IPS DF 19.7 (cell line): Measurements from ENCODE around the gene DNAJC19.
A peak's percentile ranks its signal among the peaks of the same experiment; 100 is the strongest.
"Not testable (repeated sequence)": the region's sequence is repeated elsewhere in the genome, so short reads cannot be mapped to it uniquely, and the experiment has no call there.

Experiments used
- DNase-seq: peaks from one replicate; pipeline ENCODE4 v3.0.0-alpha.2; 2013; ENCODE audit warnings: low read depth, low spot score

The DNAJC19 gene

GRCh38 chr3:180989291-180990163, at the start of gene DNAJC19:
Gene DNAJC19 (minus strand): TSS chr3:180989736. CDS start chr3:180989602, 134 bp downstream.
- DNase-seq: peak; percentile 97

- no peak for DNase-seq
These were observed 41.4 kb upstream of the DNAJC19 start for GRCh38 chr3:181030948-181031347.

GRCh38 chr3:181025204-181025603, 35.7 kb upstream of the DNAJC19 start:
- no peak for DNase-seq

DNA sequence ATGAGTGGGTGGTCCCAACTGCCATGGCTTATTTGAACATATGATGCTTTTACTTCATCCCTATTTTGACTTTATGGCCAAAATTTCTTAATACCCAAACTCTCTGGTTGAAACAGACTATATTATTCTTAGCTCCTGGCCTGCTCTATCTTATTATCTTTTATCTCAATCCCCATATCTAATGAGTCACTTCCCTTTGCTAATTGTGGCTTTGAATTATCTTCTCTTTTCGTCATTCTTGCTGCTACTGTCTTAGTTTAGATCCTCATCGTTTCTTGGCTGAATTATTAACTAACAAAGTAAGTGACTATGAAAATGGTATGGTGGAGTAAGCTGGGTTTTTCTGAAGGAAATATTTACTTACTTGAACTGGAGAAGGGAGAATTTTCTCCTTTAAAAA, 28.2 kb upstream of the DNAJC19 start:
- no peak for DNase-seq

DNA sequence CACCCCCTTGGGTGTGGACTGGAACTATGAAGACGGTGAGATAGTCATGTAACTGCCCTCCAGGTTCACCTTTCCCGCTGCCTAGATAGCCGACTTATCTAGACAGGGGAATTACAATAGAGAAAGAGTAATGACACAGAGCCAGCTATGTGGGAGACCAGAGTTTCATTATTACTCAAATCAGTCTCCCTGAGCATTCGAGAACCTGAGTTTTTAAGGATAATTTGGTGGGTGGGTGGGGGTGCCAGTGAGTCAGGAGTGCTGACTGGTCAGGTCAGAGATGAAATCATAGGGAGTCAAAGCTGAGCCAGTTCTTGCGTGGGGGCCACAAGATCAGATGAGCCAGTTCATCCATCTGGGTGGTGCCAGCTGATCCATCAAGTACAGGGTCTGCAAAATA, 19.7 kb upstream of the DNAJC19 start:
- no peak for DNase-seq

DNA sequence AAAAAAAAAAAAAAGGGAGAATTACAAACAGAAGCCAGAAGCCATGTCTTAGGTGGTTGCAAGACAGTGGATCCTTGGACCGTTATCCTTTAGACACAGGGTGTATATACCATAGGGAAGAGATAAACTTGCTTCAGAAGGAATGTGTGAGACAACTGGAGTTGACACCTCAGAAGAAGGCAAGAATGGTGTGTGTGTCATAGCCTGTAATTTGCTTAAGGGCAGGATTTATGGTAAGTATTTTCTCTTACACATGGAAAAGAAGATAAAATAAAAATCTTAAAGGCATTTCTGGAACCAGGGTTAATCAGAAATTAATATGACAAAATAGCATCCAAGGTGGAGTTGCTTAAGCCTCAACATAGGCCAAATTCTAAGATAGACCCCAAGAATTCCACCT, 19.3 kb upstream of the DNAJC19 start:
- no peak for DNase-seq

GRCh38 chr3:181007262-181007661, 17.7 kb upstream of the DNAJC19 start:
- DNase-seq: no peak

DNA sequence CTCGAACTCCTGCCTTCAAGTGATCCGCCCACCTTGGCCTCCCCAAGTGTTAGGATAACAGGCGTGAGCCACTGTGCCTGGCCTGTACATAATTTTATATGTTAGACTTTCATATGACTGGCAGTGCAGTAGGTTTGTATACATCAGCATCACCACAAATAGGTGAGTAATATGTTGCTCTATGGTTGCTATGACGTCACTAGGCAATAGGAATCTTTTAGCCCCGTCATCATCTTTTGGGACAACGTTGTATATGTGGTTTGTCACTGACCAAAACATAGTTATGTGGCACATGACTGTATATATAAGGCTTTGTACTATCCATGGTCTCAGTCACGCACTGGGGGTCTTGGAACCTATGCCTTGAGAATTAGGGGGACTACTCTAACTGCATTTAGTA, 17.0 kb upstream of the DNAJC19 start:
- DNase-seq: no peak

DNA sequence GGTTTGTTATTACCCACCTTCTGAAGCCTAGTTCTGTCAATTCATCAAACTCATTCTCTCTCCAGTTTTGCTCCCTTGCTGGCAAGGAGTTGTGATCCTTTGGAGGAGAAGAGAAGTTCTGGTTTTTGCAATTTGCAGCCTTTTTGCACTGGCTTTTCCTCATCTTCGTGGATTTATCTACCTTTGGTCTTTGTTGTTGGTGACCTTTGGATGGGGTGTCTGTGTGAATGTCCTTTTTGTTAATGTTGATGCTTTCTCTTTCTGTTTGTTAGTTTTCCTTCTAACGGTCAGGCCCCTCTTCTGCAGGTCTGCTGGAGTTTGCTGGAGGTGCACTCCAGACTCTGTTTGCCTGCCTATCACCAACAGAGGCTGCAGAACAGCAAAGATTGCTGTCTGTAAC, 13.9 kb upstream of the DNAJC19 start:
- not testable (repeated sequence) for DNase-seq

- DNase-seq: not testable (repeated sequence)
These were observed 12.8 kb upstream of the DNAJC19 start for GRCh38 chr3:181002331-181002730.

DNA sequence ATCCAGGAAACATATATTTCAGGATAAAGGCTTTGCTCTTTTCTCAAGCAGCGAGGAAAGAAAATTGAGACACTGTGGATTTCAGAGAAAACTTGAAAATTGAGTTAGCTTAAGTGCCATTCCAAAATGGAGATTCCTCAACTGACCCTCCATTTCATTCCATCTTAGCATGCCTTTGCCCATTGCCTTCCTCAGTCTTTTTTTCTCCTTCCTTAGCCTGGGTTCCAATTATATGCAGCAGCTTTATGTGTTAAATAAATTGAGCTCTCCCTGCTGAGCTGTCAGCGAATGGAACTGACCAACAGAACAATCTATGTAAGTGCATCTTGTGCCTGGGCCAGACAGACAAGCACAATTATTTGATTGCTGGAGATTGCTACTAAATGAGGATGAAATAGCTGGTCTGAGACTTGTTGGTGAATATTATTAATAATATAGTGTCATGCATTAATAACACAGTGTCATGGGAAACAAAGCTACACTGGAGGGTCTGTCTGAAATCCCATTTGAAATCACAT, 6.9 kb upstream of the DNAJC19 start:
- DNase-seq: no peak

- no peak for DNase-seq
These were observed 969 bp upstream of the DNAJC19 start for GRCh38 chr3:180990505-180990904.

DNA sequence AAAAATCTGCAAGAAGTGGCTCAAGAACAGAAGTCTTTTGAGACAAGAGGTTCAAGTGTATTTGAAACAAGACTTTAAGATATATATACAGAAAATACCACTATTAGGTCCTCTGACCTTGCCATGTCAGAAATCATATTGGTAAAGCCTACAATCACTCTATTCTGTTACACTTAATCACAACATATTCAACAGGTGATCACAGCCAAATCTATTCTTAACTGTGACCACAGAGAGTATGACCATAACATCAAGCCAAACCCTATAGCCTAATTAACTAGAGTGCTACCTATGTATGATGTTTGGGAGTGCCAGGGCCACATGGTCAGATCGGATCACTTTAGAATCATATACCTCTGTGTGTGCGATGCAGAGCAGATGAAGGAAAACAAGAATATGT, 2.2 kb downstream of the DNAJC19 start:
- no peak for DNase-seq

DNA sequence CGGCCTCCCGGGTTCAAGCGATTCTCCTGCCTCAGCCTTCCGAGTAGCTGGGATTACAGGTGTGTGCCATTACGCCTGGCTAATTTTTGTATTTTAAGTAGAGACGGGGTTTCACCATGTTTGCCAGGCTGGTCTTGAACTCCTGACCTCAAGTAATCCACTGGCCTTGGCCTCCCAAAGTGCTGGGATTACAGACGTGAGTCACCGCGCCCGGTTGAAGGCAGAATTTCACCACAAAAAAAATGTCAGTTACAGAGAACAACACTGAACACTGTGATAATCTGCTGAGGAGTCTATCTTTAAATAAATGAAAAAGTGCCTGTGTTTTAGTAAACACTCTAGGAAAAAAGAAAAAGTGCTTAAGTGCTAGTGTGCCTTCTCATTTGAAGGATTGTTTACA, 3.2 kb downstream of the DNAJC19 start:
- DNase-seq: not testable (repeated sequence)

DNA sequence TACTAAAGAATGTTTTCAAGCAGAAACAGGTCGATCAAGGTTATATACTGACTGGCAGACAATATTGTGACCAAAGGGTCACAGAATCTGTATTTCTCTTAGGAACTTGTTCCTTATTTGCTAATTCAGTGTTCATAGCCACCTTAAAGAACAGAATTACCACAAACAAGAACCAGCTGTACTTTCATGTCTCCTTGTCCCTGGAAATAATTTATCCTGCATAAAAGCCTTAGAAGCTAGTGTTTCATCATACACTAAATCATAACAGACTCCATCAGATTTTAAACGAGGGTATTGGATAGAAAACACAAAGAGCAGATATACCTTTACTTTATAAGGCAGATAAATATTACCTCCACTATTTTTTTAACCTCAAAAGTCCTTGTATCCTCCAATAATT, 6.4 kb downstream of the DNAJC19 start:
- DNase-seq: no peak

DNA sequence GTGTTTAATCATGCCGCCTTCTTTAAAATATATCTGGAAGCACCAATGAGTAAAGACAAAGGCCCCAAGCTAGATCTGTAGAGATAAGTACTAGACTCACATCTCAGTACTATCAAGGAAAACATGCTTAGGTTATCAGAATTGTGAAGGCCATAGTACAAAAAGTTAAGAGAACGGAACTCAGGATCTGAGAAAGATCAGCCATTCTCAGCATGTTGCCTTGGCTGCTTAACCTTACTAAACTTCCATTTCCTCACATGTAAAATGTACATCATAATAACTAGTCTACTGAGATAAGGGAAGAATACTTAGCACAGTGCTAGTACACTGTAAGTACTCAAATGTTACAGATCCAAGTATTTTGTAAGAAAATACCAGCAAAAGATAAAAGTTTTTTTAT, 7.6 kb downstream of the DNAJC19 start:
- DNase-seq: no peak

GRCh38 chr3:180980611-180981010, 8.9 kb downstream of the DNAJC19 start:
- no peak for DNase-seq

DNA sequence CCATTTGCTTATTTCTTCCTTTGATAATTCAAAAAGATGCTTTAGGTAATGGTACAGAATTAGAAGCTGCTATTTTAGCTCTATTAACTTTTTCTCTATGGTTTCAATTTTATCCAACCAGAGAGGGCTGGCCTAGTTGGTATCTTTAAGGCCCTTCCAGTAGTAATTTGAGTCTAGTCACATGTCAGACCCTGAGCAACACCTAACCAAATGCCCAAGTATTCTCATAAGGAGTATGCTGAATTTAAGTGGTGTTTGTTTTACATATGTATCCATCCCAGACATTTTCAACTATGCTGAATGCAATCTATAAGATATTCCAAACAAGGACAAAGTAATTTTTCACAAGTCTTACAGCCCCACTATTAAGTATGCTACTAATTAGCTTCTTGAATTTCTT, 9.6 kb downstream of the DNAJC19 start:
- no peak for DNase-seq

DNA sequence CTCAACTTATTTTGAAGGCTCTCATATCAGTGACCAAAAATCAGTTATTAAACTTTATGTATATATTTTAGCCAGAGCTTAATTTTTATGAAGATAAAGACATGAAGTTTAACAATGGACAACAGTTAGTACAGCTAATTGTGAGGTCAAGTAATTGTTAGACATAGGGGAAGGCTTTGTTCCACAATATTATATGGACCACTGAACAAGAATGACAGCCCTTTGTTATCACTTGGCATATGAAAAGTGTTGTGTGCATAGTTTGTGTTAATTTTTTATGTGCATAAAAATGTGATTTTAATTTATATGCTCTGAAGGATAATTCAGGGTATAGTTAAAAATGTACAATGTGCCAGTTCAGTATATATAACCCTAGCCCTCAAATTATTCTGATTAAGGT, 12.0 kb downstream of the DNAJC19 start:
- no peak for DNase-seq

GRCh38 chr3:180974286-180974685, 15.2 kb downstream of the DNAJC19 start:
- DNase-seq: no peak

GRCh38 chr3:180973543-180973942, 16.0 kb downstream of the DNAJC19 start:
- DNase-seq: no peak

GRCh38 chr3:180970931-180971330, 18.6 kb downstream of the DNAJC19 start:
- no peak for DNase-seq

GRCh38 chr3:180962530-180962929, 27.0 kb downstream of the DNAJC19 start:
- no peak for DNase-seq
